A673 (cell line): ENCODE data around the gene GJA10.

ENCODE experiments used
- EZH2 ChIP-seq: fragments of 200-600 bp; sonication (generic); IDR thresholded peaks from 2 replicates; pipeline ENCODE4 v1.6.1; 2017; ENCODE audit warnings: borderline replicate concordance, low read depth, mild to moderate bottlenecking, mixed read lengths, antibody characterized with exemption, low read length; ENCODE audit not compliant: poor library complexity, severe bottlenecking
- TF ChIP-seq, protein P1 (sequence below): fragments of 300-800, 200-600 bp; sonication (generic); conservative IDR thresholded peaks from 2 replicates; pipeline ENCODE4 v1.5.1; 2017; ENCODE audit warnings: low read depth, mild to moderate bottlenecking, antibody characterized with exemption, low read length, moderate library complexity, mixed read lengths

DNA sequence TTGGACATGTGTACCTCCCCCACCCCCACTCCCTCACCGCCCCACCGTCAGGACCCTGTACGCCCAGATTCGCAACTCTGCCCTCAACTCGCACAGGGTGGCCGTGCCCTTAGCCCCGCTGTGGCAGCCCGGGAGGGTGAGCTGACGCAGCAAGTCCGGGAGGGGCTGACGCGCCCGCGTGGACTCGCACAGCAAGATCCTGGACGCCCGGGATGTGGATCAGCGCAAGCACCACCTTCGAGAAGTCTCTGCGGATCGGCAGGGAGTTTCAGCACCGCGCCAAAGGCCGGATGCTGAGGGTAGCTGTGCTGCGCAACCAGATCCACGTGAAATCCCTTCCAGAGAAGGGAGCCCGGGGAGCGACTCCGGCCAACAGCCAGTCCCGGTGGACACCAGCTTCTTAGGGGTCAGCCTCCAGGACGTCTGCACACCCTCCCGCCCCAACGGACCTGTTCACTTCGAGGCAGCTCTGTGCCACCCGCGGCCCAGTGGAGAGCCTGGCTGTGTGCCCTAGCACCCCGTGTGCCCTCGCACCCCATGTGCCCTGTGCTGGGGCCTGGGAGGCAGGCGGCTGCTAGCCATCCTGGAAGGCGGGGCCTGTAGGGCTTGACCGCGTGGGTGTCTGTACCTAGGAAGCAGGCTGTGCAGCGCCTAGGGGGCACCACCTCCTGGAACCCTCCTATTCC is 6.7 kb upstream of the GJA10 start:
- TF ChIP-seq EZH2 = no peak
- TF ChIP-seq, protein P1, sequence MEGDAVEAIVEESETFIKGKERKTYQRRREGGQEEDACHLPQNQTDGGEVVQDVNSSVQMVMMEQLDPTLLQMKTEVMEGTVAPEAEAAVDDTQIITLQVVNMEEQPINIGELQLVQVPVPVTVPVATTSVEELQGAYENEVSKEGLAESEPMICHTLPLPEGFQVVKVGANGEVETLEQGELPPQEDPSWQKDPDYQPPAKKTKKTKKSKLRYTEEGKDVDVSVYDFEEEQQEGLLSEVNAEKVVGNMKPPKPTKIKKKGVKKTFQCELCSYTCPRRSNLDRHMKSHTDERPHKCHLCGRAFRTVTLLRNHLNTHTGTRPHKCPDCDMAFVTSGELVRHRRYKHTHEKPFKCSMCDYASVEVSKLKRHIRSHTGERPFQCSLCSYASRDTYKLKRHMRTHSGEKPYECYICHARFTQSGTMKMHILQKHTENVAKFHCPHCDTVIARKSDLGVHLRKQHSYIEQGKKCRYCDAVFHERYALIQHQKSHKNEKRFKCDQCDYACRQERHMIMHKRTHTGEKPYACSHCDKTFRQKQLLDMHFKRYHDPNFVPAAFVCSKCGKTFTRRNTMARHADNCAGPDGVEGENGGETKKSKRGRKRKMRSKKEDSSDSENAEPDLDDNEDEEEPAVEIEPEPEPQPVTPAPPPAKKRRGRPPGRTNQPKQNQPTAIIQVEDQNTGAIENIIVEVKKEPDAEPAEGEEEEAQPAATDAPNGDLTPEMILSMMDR = no peak
